Measurements from ENCODE around the gene FAM81A.

Gene FAM81A

GRCh38 chr15:59549301-59550185 lies 111.6 kb downstream of the FAM81A start:
- no peaks in the 10 kb centered on the region for H4K20me1 ChIP-seq
- H3K9ac ChIP-seq, result no peak overlapping the region
- H3K4me3 ChIP-seq, result no peak overlapping the region
- H3K4me1 ChIP-seq, result no peaks in the 10 kb centered on the region
- no peaks in the 10 kb centered on the region for H3K27me3 ChIP-seq
- no peak overlapping the region for H3K4me2 ChIP-seq
- no peaks in the 10 kb centered on the region for H3K9me3 ChIP-seq
- no peak overlapping the region for H3K27ac ChIP-seq
- no peaks in the 10 kb centered on the region for H3K36me3 ChIP-seq
- no peak for TF ChIP-seq Cebpa-rat (IDR thresholded peaks at IDR 0.05)

GRCh38 chr15:59550530-59550929 lies 112.5 kb downstream of the FAM81A start:
- no peaks in the 10 kb centered on the region for H3K9me3 ChIP-seq
- H3K4me2 ChIP-seq, result no peak overlapping the region
- no peak overlapping the region for H3K9ac ChIP-seq
- H4K20me1 ChIP-seq, result no peaks in the 10 kb centered on the region
- H3K27ac ChIP-seq, result no peak overlapping the region
- H3K4me3 ChIP-seq, result no peak overlapping the region
- TF ChIP-seq Cebpa-rat (IDR thresholded peaks at IDR 0.05), result no peak
- no peaks in the 10 kb centered on the region for H3K36me3 ChIP-seq
- H3K4me1 ChIP-seq, result no peaks in the 10 kb centered on the region
- no peaks in the 10 kb centered on the region for H3K27me3 ChIP-seq

GRCh38 chr15:59550956-59551355 lies 113.0 kb downstream of the FAM81A start:
- Histone ChIP-seq H3K36me3 (no peaks in the 10 kb centered on the region), H3K27ac (no peak overlapping the region), H4K20me1 (no peaks in the 10 kb centered on the region), H3K27me3 (no peaks in the 10 kb centered on the region), H3K9me3 (no peaks in the 10 kb centered on the region), H3K9ac (no peak overlapping the region), H3K4me2 (no peak overlapping the region), H3K4me1 (no peaks in the 10 kb centered on the region), H3K4me3 (no peak overlapping the region)
- no peak for TF ChIP-seq Cebpa-rat (IDR thresholded peaks at IDR 0.05)

- no peak for TF ChIP-seq Cebpa-rat (IDR thresholded peaks at IDR 0.05)
- Histone ChIP-seq H3K27ac (no peak overlapping the region), H3K4me1 (no peaks in the 10 kb centered on the region), H3K4me3 (no peak overlapping the region), H3K36me3 (no peaks in the 10 kb centered on the region), H3K9me3 (no peaks in the 10 kb centered on the region), H3K4me2 (no peak overlapping the region), H4K20me1 (no peaks in the 10 kb centered on the region), H3K9ac (no peak overlapping the region), H3K27me3 (no peaks in the 10 kb centered on the region)
Observed at GRCh38 chr15:59553879-59554735, 116.1 kb downstream of the FAM81A start.

- Histone ChIP-seq H4K20me1 (no peaks in the 10 kb centered on the region), H3K36me3 (no peaks in the 10 kb centered on the region), H3K4me1 (no peaks in the 10 kb centered on the region), H3K27ac (no peak overlapping the region), H3K27me3 (no peaks in the 10 kb centered on the region), H3K9me3 (no peaks in the 10 kb centered on the region), H3K9ac (no peak overlapping the region), H3K4me3 (no peak overlapping the region), H3K4me2 (no peak overlapping the region)
- no peak for TF ChIP-seq Cebpa-rat (IDR thresholded peaks at IDR 0.05)
Observed at GRCh38 chr15:59555696-59556095, 117.7 kb downstream of the FAM81A start.

- H3K4me3 ChIP-seq, result no peak overlapping the region
- H3K4me2 ChIP-seq, result no peak overlapping the region
- no peaks in the 10 kb centered on the region for H4K20me1 ChIP-seq
- H3K9ac ChIP-seq, result no peak overlapping the region
- no peaks in the 10 kb centered on the region for H3K9me3 ChIP-seq
- no peaks in the 10 kb centered on the region for H3K4me1 ChIP-seq
- no peaks in the 10 kb centered on the region for H3K36me3 ChIP-seq
- no peak overlapping the region for H3K27ac ChIP-seq
- no peaks in the 10 kb centered on the region for H3K27me3 ChIP-seq
- TF ChIP-seq Cebpa-rat (IDR thresholded peaks at IDR 0.05), result no peak
Observed at GRCh38 chr15:59556380-59556779, 118.4 kb downstream of the FAM81A start.

- H3K27ac ChIP-seq, result no peak overlapping the region
Observed at GRCh38 chr15:59557581-59557980, 119.6 kb downstream of the FAM81A start.

GRCh38 chr15:59558851-59559250 lies 120.9 kb downstream of the FAM81A start:
- no peaks in the 10 kb centered on the region for H3K4me1 ChIP-seq
- no peak overlapping the region for H3K4me2 ChIP-seq
- TF ChIP-seq Cebpa-rat (IDR thresholded peaks at IDR 0.05), result no peak
- H3K36me3 ChIP-seq, result no peaks in the 10 kb centered on the region
- H3K27me3 ChIP-seq, result no peaks in the 10 kb centered on the region
- H3K4me3 ChIP-seq, result no peak overlapping the region
- H3K9ac ChIP-seq, result no peak overlapping the region
- no peak overlapping the region for H3K27ac ChIP-seq
- H3K9me3 ChIP-seq, result no peaks in the 10 kb centered on the region
- H4K20me1 ChIP-seq, result no peaks in the 10 kb centered on the region

More at GRCh38 chr15:59557581-59557980, 119.6 kb downstream of the FAM81A start:
- Histone ChIP-seq H3K9me3 (no peaks in the 10 kb centered on the region), H3K4me1 (no peaks in the 10 kb centered on the region), H3K4me2 (no peak overlapping the region), H3K36me3 (no peaks in the 10 kb centered on the region), H3K27me3 (no peaks in the 10 kb centered on the region), H3K4me3 (no peak overlapping the region), H3K9ac (no peak overlapping the region), H4K20me1 (no peaks in the 10 kb centered on the region)
- no peak for TF ChIP-seq Cebpa-rat (IDR thresholded peaks at IDR 0.05)

- no peak for TF ChIP-seq Cebpa-rat (IDR thresholded peaks at IDR 0.05)
- Histone ChIP-seq H3K36me3 (no peaks in the 10 kb centered on the region), H3K27me3 (no peaks in the 10 kb centered on the region), H3K4me3 (no peak overlapping the region), H4K20me1 (no peaks in the 10 kb centered on the region), H3K27ac (no peak overlapping the region), H3K9ac (no peak overlapping the region), H3K4me1 (no peaks in the 10 kb centered on the region), H3K4me2 (no peak overlapping the region), H3K9me3 (no peaks in the 10 kb centered on the region)
Observed at GRCh38 chr15:59561547-59561946, 123.6 kb downstream of the FAM81A start.
